Stimulated activated CD4-positive, alpha-beta T cell treated with anti-CD3 and anti-CD28 coated beads, Interleukin-15, amount 100 ng/mL, for 48 hours (primary cell): ENCODE data around the gene NOL7.

Experiments
- DNase-seq, 2 donors: peaks; one replicate each; pipeline ENCODE4 v3.0.0-alpha.2; 2020; ENCODE audit warnings: low read depth in 2 of 2

The NOL7 gene

DNA sequence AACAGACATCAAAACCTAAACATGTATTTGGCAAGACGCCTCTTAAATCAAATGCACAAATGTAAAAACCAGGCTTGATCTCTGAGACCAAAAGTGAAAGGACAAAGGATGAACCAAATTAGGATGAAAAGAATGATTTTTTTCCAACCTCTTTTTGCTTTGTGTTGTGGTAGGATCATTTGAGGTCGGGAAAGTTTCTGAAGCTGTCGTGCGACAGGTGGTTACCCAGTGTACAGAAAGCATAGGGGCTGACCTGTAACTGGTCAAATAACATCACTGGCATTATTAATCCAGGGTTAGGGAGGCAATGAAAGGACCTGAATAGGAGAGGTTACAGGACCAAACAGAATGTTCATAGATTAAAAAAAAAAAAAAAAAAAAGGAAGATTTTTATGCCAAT lies 18.1 kb upstream of the NOL7 start:
- no peak for DNase-seq

DNA sequence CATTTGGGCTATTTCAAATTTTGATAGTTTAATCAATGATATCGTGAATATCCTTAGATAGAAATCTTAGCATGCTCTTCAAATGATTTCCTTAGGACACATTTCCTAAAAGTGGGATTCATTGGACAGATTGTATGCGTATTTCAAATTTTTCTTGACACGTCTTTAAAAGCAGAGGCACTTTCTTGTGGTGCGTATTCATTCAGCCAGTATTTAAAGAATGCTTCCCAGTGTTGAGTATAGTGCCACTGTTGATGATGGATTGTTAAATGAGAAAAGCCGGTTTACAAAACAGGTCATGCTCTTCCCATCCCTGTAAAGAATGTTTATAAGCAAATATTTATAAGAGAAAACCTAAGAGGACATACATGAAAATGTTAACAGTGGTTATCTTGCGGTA lies 15.1 kb upstream of the NOL7 start:
- DNase-seq = no peak

DNA sequence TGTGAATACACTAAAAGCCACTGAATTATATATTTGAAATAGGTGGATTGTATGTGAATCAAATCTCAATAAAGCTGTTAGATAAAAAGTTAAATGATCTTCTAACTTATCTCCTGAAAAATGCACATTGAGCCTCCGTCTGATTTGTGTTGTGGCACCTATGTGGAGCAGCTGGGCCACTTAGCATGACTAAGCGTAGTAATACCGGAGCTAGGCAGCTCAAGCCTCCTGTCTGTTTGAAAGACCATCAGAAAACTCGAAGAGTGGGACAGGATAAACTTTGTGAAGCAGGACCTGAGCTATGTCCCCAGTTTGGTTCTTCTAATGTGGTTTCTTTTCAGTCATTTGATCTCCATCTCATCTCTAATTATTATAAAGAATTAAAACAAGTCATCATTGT lies 11.0 kb upstream of the NOL7 start:
- DNase-seq = no peak

DNA sequence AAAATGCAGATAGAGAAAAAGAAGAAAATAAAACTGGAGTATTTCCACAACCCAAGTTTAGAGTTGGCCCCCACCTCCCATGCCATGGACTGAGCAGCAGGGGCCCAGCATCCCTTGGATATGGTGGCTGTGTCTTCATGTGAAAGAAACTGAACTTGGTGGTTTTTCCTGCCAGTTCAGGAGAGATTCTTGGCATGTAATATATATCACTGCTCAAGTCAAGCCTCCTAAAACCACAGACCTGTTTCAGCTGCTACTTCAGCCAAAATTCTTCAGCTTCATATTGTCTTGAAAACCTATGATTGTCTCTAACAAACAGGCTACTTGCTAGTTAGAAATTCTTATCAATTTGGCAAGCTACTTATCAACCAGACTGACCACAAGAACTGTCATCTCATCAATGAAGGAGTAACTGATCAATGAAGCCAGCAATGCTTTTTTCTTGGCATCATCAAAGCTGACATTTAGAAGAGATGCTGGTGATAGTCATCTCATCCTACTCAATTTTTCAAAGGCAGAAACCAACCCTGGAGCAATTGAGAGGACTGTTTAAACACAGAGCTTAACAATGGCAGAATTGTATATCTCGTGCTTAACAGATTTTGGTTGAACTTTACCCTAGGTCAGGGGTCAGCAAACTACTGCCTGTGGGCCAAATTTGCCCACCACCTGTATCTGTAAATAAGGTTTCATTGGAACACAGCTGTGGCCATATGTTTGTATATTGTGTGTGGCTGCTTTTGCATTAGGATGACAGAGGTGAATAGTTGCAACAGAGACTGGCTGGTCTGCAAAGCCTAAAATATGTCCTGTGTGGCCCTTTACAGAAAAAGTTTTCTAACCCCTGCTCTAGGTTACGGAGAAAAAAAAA lies 10.4 kb upstream of the NOL7 start:
- no peak for DNase-seq

DNA sequence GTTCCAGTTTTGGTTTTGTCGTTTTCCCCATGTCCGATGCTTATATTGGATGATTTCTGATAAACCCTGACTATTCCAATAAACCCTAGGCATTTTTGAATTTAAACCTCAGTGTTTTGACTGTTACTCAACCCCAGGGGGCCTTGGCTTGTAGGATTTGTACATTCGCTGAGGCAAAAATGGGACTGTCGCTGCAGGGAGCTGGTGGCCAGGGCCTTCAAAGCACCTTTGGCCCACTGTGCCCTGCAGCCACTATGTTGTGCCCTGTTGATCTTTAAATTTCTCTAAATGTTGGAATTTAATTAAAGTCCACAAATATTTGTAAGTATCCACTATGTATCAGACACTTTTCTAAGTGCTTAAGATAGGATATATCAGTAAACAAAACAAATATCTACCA lies 9.5 kb upstream of the NOL7 start:
- DNase-seq = no peak

DNA sequence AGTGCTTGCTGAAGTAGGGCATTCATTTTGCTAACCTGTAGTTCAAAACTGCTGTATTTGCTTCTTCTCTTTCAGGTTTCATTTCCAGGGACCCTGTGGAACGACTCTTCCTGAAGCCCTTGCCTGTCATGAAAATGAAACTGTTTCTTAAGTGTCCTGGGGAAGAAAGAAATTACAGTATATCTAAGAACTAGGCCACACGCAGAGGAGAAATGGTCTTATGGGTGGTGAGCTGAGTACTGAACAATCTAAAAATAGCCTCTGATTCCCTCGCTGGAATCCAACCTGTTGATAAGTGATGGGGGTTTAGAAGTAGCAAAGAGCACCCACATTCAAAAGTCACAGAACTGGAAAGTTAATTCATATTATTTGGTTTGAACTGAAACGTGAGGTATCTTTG lies 3.4 kb upstream of the NOL7 start:
- no peak for DNase-seq

DNA sequence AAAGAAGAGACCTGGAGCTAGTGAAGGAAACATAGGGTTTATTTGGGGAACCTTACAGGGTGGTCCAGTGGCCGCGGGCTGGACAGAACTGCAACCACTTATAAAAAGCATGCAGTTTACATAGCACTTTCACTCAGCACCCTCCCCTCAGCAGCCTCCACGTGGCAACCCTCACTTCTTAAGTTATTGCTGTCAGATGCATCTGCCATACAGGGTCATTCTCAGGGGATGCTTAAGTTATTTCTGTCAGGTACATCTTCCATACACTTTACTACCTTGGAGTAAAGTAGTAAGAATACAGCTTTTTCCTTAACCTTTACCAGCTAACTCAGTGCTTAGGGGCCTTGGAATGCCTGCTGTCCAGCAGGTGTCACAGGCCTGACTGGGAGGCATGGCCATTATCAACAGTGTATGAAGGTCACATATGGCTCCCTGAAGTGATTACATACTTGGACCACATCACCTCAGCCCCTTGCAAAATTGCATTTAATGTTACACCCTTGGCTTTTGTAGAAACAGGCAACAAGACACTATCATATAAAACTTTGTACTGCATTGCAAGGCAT lies 2.0 kb upstream of the NOL7 start:
- DNase-seq = no peak

DNA sequence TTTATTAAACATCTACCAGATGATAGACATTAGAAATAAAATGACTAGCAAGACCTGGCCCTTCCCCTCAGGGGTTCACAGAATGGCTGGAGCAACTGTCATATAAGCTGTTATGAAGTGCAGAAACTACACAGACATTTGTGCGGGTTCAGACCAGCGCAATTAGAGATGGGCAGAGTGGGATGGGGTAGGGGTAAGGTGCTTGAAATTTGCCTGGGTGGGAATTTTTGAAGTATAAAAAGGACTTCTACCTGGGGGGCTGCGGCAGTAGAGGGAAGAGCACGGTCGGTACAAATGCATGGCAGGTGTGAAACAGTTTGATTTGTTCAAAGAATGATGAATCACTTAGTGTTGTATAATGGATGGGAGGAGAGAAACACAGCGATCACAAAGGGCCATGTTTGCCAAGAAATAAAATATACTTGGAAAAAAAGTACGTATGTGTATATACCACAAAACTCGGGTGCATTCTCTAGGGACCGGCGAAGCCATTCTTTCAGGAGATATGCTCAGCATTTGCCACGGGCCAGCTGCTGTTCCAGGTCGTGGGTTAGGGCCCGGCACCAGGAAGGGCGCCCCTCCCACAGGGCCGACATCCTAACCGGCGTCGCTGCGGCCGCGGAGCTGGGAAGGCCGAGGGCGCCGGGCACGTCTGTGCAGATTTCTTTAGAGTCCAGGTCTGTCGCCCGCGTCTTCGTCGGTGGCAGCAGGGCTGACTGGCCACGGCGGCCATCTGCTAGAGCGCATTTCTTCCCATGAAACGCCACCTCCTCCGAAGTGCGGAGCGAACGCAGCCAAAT lies 809 bp upstream of the NOL7 start:
- peak in 1 of 2 donors; percentile 10 for DNase-seq

DNA sequence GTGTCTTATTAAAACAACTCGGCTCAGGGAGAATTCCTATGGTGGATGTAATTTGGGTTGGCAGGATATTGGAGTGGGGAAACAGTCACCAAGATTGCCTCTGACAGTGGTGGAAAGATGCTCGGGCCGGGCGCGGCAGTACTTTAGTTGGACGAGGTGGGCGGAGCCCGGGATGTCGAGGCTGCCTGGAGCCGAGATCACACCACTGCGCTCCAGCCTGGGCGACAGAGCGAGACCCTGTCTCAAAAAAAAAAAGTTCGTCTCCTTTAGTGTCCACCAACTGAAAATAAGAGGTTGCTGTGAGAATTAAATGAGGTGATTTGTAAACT lies 621 bp downstream of the NOL7 start:
- DNase-seq = peak in 1 of 2 donors; percentile 24

DNA sequence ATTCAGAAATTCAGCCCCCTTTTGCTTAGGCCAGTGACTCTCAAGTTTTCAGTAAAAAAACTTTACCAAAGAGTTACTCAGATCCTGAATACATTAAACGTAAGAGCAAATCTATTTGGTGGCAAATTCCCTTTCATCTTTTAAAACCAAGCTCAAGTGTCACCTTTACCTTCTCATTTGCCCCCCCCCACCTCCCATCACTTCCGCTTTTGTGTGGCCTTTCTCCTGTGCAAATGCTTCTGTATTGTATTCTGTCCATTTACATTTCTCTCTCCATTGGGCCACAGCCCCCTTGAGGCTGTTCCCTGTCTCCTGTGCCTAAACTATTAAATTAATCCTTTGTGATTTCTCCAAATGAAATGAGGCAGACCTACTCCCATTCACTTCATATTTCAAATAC lies 1.9 kb downstream of the NOL7 start:
- DNase-seq = no peak

DNA sequence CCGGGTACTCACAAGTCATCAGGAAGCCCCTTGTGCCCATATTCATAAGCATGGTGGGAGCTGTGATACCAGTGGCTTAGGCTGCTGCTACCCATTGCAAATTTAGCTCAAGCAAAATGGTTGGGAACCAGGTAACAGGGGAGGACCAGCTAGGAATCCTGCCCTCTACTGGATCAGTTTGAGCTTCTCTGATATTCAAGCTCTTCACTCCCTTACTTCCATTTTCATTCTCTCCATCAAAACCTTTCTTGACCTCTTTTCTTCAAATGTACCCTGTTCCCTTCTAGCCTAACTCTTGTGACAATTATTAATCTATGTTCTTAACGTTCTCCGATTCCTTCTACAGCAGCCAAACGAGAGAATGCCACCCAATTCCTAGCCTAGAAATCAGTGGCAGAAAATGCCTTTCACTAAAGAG lies 9.7 kb downstream of the NOL7 start:
- DNase-seq = no peak

DNA sequence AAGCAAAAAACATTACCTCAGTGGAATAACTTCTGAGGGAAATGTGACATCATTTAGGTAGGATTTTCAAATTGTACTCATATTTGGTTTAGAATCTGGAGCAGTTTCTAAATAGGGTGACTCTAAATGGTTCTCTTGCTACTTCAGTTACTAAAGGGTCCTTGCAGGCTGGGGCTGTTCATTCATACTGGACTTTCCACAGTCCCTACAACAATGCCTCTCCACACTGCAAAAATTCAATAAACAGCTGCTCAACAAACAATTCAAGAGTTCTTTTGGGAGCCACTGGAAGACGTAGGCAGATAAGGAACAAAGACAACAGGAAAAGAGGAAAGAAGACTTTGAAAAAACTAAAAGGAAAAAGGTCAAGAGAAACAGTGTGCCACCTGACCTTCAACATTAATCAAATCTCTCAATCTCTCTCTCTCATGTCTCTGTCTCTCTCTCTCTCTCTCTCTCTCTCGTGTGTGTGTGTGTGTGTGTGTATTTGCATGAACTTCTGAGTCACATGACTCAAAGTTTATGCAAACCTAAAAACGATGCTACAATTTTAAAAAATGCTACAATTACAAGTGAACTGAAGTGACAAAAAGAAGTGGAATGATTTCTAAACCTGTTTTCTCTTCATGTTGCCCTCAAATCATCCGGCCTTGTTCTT lies 14.5 kb downstream of the NOL7 start:
- no peak for DNase-seq

DNA sequence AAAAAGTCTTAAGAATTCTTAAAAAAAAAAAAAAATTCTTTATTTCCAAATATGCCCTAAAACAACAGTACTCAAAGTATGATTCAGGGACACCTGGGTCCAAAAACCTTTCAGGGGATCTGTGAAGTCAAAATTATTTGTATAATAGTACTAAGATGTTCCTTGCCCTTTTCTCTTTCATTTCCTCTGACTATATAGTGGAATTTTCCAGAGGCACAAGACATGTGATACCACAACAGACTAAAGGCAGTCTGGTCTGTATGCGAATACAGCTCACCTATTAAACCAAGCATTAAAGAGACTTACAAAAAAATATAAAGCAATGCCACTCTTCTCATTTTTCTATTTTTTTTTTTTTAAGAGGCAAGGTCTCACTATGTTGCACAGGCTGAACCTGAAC lies 15.4 kb downstream of the NOL7 start:
- DNase-seq = no peak

DNA sequence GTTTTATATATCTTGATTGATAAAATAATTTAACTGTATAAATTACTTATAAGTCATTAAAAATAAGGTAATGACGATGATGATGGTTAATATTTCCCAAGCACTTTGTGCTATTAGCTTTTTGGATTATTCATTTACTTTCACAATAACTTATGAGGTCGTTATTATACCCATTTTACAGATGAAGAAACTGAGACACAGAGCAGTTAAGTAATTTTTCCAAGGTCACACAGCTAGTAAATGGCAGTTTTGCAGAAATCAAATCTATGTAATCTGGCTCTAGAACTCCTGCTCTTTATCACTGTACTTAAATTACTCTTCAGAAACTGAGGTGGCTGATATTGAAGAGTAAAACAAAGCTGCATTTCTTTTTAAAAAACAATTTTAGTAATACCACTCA lies 18.2 kb downstream of the NOL7 start:
- no peak for DNase-seq

DNA sequence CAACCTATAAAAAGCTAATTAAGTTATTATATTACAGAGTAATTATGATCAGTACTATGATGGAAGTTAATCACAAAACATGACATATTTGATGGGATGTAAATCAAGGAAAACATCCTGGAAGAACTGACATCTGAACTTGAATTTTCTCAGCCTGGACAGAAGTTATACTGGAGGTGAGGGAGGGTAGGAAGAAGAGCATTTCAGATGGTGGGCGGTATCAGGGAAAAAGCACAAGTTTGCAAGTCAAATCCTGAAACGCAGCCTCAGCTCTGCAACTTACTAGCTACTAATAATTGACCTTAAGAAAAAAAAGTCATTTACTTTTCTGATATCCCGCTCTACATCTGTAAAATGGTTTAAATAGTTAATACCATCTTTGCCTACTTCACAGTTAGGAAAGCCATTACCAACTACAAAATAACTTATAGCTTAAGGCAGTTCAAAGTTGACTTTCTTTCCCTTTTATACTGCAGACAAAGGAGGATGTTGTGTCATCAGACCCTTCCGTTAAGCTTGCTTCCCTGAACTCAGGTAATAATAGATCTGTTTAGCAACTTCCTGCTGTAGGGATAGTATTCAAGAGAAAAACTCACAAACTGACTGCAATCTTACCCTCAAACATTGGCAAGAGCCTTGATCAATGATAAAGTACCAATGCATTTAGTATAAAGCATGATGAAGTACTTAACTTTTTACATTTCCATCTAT lies 21.0 kb downstream of the NOL7 start:
- DNase-seq = no peak

DNA sequence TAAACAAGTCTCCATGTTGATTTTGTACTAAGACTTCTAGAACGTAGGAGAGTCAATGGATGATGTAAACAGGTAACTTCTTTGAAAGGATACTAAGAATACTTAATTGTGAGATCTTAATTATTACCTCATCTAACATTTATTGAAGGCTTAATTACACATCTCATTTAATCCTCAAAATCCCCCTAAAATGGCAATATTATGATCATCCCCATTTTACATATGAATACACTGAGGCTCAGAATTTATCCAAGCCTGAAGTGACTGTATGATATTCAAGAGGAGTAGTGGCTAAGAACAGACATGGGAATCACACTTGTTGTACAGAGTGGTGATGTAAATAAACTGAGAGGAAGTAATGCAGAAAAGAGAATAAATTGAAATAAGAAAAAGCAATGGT lies 22.9 kb downstream of the NOL7 start:
- DNase-seq = no peak

DNA sequence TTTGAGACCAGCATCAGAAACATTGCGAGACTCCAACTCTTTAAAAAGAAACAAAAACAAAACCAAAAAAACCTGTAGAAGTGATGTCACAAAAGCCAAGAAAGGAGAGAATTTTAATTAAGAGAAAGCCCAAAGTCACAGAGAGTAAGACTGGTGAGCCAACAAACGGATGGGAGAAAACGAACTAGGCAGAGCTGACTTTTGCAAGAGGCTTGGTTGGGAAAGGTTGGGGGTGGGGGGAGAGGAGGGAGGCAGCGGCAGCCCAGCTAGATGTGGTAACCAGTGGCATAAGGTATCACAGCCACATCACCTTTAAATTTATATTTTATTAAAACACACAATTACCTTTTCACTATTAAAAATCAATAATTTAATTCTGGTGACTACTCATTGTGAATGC lies 23.5 kb downstream of the NOL7 start:
- DNase-seq = no peak

DNA sequence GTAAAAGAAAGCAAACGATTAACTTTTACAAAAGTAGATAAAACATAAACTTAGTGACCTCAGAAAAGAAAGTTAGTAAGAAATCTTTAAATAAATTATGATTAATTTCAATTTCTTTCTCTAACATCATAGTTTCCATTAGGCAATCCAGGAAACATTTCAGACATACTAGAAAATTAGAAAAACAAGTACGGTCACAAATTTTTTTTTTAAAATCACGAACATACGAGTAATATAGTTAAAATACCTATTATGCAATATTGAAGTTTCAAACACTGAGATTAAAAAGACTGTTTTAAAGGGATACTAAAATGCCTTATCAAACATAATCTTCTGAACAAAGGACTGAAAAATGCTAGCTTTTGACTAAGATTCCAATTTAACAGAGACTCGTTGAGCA lies 26.2 kb downstream of the NOL7 start:
- DNase-seq = no peak

DNA sequence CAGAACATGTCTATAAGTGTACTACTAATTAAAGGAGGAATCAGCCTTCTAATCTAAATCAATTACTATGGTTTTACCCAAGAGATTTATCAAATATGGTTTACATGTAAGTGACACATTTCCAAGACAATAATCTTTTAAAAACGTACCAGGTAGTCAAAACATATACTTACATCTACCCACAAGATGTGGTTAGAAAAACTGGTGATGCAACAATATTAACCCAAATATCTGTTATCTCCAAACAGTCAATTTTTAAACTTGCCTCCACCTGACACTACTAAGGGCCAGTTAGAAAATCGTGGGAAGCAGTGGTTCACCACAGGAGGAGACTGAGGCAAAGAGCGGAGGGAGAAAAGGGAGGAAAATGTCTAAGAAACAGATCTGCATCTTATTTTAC lies 28.0 kb downstream of the NOL7 start:
- DNase-seq = no peak

DNA sequence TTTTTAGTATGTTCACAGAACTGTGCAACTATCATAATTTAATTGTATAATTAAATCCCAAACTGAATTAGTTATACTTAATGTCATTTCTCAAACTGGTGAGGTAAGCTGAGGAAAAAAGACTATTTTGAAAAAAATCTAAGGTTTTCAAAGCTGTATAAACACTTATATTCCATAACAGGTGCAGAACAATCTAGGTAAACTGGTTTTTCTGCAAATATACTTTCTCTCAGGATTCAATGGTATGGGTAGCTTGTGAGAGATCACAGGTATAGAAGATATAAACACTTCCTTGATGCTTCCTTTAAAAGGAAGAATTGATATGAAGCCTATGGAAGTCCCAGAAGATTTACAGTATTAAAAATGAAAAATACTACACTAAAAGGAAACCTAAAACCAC lies 33.7 kb downstream of the NOL7 start:
- DNase-seq = no peak

DNA sequence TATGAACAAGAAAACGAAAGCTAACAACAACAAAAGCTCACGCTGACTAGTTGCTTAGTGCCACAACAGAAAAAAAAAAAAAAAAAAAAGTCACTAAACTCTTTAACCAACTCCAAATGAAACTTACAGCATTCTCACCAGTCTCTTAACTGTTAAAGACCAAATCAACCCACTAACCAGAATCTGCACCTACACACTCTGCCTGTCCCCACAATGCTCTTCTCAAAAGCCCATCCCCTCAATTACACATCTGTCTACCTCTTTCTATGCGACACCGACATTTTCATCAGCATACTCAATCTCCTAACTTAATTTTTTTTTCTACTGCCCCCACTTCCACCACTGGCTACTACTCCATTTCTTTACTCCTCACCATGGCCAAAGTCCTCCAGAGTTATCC lies 34.3 kb downstream of the NOL7 start:
- no peak for DNase-seq

DNA sequence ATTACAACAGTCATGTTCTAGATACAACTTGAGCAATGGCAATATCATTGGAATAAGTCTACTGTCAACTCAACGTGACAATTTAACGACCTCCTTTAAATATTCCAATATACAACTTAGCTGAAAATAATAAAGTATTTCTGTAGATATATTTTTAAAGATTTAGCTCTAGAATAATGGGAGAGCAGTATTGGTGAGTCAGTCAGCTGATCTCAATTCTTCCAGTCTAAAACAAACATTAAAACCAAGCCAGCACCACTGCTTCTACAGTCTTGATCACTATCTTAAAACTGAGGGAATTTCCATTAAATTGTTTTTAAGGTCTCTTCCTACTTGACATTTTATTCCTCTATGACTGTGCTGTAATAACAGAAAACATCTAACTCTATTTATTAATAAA lies 38.2 kb downstream of the NOL7 start:
- DNase-seq = no peak
